Fibroblast of upper back skin (primary cell): ENCODE results near the gene KCTD21.
"Not testable (repeated sequence)": the region's sequence is repeated elsewhere in the genome, so short reads cannot be mapped to it uniquely, and the experiment has no call there.

Experiments
- DNase-seq: peaks from one replicate; pipeline ENCODE4 v3.0.0-alpha.2; 2013

The KCTD21 gene

DNA sequence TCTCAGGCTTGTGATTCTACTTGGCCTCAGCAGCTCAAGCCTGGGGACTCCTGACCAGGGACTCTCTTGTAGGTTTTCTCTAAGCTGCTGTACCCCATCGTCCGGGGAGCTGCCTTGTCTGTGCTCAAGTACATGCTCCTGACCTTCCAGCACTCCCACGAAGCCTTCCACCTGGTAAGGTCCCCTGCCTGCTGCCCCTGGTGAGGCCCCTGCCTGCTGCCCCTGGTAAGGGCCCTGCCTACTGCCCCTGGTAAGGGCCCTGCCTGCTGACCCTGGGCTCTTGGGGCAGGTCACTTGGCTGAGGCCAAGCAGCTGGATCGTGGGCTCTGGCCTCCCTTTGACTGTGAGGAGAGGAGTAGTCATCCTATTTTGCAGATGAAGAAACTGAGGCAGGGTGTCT, 11.6 kb upstream of the KCTD21 start:
- DNase-seq, result no peak

DNA sequence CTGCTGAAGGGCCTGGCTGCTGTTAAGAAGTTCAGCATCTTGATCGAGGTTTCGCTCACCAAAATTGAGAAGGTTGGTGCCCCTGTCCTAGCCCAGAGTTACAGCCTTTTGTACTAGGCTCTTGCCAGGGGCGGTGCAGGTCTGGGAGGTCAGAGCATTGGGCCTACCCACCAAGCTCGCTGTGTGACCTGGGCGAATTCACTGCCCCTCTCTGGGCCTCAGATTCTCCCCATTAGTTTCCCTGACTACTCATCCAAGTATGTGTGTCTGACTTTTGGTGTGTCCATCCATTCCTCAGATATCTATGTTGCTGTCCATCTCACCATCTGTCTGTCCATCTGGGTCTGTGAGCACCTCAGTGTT, 11.2 kb upstream of the KCTD21 start:
- no peak for DNase-seq

DNA sequence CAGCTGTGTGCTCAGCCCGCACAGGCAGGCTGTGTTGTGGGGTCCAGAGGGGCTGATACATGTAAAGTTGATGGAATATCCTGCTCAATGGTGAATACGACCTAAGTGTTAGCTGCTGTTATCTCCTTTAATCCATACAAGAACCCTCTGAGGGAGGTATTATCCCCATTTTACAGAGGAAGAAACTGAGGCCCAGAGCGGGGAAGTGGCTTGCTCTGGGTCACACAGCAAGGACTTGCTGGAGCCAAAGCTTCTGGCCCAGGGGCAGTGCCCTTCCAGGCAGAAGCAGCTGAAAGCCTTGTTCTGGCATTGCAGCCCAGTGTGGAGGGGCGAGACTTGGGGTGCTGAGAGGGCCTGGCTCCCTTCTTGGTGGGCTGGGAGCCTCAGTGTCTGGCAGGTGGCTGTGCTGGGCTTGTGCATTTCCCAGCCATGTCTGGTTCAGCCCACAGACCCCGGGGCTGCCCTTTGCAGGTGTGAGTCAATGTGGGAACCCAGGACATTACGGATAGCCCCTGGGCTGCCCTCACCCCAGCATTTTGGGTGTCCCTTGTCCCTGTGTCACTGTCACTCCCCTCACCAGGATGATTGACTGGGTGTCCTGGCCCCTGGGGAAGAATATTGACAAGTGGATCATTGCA, 10.7 kb upstream of the KCTD21 start:
- no peak for DNase-seq

DNA sequence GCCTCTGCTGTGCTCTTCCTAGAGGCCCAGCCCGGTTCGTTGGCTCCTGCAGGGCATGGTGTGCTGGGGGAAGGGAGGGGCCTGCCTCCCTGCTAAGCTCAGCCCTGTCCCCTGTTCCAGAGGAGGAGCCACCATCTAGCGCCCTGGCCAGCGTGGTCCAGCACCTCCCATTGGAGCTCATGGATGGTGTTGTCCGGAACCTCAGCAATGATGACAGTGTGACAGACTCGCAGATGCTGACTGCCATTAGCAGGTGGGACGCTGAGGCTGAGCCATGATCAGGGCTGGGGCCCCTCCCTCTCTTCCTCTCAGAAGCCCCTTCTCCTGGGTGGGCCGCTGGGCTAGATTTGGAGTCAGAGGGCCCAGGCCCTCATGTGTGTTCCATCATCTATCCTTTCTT, 9.4 kb upstream of the KCTD21 start:
- DNase-seq, result no peak

DNA sequence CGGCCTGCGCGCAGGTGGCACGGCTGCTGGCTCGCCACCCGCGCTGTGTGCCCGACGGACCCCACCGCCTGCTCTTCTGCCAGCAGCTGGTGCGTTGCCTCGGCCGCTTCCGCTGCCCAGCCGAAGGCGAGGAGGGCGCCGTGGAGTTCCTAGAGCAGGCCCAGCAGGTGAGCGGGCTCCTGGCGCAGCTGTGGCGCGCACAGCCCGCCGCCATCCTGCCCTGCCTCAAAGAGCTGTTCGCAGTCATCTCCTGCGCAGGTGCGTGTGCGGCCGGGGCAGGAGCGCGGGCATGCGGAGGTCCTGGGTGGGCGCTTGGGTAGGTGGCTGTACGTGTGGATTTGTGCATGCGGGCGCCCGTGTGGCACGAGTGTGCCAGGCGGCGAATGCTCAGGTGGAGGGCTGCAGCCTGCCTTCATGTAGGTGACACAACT, 8.2 kb upstream of the KCTD21 start:
- no peak for DNase-seq

DNA sequence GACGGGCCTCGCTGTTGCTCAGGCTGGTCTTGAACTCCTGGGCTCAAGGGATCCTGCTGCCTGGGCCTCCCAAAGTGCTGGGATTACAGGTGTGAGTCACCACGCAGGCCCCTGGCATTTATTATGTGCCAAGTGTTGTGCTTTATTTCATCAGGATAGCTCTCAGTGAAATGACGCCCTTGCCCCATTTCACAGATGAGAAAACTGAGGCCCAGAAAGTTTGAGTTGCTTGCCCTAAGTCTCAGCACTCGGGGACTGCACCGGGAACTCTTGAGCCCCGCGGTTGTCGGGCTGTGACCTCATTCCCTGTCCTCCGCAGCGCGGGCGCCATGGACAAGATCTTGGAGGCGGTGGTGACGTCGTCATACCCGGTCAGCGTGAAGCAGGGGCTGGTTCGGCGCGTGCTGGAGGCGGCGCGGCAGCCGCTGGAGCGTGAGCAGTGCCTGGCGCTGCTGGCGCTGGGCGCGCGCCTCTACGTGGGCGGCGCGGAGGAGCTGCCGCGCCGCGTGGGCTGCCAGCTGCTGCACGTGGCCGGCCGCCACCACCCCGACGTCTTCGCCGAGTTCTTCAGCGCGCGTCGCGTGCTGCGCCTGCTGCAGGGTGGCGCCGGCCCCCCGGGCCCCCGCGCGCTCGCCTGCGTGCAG, 7.6 kb upstream of the KCTD21 start:
- DNase-seq, result peak; percentile 13

DNA sequence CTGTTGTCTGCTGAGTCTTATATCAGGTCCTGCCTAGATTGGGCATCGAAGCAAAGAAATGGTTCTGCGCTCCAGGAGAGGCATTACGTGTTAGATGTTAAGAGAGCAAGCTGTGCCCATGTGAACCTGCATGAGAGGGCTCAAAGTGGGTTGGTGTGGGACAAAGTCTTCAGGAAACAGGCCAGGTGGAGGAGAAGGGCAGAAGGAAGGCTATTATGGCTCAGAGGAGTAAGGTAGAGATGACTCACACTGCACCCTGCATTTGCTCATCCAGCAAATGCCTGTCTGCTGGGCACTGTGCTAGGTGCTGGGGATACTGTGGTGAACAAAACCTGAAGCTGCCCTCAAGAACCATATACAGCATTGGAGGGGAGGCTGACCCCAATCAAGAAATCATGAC, 6.1 kb upstream of the KCTD21 start:
- no peak for DNase-seq

DNA sequence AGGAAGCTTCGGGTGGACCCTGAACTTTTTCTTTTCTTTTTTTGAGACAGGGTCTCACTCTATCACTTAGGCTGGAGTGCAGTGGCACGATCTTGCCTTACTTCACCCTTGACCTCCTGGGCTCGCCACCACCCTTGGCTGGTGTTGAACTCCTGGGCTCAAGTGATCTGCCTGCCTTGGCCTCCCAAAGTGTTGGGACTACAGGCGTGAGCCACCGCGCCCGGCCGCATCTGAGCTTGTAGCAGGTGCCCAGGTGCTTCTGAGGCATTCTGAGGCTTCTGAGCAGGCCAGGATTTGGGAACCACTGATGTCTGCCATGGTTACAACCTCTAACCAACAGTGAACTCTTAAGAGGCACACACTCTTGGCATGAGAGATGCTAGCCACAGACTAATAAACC, 5.4 kb upstream of the KCTD21 start:
- no peak for DNase-seq

DNA sequence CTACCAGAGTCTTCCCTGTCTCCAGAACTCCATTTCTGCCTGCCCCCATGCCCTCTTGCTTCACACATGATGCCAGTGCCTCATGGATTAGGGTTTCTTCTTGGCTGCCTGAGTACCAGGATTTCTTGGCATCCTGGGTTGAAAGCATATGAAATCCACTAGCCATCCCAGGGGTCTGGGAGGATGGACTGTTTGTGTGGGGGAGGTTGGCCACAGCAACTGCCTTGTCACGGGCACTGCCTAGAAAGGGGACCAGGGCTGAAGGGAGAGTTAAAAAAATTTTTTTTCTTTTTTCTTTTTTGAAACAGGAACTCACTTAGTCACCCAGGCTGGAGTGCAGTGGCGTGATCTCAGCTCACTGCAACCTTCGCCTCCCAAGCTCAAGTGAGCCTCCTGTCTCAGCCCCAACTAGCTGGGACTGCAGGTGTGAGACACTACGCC, 4.5 kb upstream of the KCTD21 start:
- DNase-seq, result no peak

DNA sequence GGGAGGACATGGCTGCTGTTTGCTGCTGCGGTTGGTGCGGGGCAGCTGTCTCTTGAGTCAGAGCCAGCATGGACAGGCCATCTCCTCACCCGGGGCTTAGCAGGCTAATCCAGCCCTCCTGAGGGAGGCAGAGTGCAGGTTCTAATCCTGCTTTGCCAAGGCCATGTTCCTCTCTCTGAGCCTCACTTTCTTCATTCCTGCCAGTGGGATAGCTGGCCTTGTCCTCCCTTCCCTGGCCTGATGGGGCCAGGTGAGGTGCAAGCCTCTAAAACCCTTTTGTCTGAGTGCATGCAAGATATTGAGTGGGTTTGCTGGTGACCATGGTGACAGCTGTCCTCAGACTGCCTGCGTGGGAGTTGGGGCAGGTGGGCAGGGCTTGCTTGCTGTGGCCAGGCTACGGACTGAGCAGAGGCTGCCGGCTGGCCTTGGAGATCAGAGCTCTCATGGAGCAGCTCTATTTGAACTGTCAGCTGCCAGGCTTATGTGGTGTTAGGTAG, 3.8 kb upstream of the KCTD21 start:
- DNase-seq, result no peak

DNA sequence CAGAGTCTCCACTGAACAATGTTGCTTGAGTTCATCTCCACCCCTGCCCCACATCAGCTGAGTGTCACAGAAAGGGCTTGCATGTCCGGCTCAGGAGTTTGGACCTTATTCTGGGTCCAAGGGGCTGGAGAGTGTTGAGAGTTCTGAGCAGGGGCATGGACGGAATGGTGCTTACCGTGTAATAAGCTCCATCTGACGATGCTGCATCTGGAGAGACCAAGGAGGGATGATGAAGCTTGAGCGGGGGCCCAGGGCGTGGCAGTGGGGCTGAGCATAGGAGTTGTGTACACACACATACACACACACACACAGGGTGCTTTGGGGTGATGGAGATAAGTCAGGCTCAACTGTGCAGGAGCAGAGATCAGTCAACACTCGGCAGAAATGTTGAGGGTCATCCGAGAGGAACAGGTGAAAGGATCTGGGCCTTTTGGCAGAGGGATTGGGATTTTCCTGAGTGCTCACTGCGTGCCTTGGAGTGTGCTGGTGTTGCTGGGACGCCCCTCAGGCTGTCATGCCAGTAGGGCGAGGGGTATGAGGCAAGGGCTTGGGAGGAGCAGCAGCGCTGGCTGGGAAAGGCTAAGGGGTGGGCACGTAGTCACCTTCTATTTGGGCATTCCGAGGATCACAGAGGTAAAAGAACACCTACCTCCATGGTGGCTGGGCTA, 2.6 kb upstream of the KCTD21 start:
- no peak for DNase-seq

DNA sequence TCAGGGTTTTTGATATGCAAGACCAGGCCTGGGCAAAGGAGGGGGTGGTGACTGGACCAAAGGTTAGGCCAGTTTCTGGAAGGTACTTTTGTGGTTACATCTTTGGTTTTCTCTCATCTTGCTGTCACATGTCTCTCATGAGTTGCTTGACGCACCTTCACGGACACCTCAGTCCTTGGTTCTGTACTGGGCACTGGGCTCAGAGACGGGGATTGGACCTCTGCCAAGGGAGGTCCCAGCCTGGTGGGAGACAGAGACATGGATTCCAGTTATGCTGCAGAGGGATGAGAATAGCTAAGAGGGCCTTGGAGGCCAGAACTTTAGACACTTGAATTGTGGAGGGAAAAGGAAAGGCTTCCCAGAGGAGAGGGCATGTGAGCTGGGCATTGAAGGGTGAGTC, 1.9 kb upstream of the KCTD21 start:
- no peak for DNase-seq

DNA sequence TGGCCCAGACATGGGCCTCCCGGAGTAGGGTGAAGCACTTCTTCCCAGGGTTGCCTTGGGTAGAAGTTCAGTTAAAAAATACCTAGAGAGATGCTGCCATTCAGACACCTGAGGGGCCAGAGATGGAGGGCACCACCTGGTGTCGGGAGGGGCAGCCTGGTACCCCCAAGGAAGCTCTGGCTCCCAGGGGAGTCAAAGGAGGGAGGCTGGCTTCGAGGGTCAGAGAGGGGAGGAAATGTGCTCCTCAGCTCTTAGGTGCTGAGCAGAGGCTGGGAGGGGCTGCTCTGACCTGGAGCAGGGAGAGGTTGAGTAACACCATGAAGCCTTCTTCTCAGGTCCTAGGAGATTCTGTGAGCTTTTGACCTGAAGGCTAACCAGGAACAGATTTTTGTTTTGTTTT, 1.4 kb upstream of the KCTD21 start:
- DNase-seq, result no peak

DNA sequence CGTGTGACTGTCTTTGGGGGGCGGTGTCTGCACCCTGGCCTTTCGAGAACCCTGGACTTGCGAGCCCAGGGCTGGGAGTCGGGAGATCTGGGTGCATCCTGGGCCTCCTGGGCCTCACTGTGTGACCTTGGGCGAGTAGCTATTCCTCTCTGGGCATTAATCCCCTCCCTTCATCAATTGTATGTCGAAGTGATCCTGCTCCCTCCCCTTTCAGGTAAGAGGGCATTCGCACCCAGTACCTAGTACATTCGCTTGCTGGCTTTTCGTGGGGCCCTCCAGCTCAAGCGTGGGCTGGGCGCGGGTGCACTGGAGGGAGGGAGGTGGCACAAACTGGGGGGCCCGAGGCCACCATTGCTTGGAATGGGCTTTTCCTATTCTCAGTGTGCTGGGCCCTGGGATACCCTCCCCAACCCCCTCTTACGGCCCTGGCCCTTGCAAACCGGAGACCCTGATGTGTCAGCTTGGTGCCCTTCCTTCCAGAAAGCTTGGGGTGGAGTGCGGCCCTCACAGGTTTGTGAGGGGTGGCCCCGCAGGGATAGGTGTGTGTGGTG, 823 bp upstream of the KCTD21 start:
- DNase-seq, result no peak

DNA sequence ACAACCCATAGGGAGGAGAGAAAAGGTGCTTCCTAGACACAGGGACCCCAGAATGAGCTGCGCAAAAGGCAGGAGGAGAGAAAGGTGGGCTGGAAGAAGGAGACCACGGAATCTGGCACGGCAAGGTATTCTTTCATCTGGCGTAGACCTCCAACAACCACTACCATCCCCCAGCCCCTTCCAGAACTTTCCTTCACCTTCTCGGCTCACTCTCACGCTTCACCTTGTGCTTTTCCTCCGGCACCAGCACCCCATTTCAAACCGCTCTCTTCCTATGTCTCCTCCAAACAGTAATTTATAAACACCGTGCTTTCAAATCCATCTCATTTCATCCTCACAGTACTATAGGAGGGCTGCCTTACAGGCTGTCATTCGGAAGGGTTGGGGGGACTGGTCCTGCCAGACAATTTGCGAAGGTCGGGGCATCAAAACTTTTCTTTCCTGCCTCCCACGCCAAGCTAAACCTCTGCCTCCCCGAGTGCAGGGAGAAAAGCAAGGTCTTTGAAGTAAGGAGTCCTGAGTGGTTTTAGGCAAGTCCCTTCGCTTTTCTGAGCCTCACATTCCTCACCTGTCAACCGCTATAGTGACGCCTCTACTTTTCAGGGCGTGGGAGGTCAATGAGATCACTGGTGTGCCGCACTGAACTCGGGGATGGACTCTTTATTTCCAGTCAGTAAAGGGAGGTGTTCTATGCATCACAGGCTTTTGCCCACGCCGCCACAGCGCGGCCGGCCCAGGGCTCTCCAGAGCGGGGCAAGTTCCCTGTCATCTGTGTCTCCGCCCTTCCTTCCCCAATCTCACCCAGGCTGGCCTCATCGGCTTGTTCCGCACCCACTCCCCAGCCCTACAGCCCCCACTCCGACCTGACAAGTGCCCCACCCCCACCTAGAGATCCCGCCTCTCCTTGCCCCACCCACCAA, 800 bp downstream of the KCTD21 start:
- DNase-seq, result no peak

DNA sequence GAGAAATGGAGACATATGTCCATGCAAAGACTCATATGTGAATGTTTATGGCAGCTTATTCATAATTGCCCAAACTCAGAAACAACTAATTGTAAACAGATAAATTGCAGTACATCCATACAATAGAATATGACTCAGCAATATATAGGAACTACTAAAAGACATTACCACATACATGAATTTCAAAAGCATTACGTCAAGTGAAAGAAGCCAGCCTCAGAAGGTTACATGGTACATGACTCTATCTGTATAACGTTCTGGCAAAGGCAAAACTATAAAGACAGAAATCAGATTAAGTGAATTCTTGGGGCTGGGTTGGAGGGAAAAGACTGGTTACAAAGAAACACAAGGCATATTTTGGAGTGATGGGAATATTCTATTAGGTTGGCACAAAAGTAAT, 7.2 kb downstream of the KCTD21 start:
- DNase-seq, result peak; percentile 58

DNA sequence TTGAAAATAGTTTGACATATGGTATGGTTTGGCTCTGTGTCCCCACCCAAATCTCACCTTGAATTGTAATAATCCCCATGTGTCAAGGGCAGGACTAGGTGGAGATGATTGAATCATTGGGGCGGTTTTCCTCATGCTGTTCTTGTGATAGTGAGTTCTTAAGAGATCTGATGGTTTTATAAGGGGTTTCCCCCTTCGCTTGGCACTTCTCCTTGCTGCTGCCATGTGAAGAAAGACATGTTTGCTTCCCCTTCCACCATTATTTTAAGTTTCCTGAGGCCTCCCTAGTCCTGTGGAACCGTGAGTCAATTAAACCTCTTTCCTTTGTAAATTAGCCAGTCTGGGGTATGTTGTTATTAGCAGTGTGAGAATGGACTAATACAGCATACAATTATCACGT, 7.7 kb downstream of the KCTD21 start:
- no peak for DNase-seq

DNA sequence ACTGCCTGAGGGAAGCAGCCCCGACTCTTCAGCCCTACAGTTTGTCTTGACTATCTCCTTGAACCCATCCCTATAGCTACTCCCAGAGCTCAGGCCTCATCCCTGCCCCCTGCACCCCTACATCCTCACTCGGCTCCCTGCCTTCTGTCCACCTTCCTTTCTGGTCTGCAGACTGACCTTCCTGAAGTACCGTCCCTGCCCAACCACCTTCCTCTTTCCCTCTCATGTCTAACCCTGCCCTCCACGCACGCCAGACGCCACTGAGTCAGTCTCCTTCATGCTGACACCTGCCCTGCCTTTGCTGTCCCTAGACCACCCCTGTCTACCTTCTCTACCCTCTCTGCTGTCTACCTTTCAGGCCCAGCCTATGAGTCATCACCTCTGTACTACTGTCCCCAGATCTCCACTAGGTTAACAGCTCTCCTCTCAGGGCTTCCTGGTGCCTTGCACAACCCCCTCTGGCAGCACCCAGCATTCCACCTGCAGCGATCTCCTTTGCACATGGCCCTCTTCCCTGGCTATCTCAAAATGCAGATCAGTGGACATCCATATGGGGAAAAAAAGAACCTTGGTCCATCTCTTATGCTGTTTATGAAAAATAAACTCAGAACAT, 8.9 kb downstream of the KCTD21 start:
- no peak for DNase-seq

DNA sequence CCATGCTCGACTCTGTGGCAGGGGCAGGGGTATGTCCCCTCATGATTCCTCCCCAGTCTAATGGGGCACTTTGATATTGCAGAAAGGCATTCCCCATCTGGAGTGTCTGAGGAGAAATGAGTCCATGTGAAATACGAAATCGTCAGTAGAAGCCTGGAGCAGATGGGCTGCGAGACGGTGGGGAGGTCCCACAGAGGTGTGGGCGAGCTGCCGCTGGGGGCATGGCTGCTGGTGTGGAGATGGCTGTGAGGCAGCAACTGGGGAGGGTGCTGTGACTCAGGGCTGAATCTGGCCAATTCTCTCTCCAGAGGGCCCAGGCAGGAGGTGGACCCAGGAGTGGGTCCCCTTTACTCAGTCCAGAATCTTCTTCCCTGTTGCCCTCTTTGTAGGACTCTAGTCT, 11.2 kb downstream of the KCTD21 start:
- no peak for DNase-seq

DNA sequence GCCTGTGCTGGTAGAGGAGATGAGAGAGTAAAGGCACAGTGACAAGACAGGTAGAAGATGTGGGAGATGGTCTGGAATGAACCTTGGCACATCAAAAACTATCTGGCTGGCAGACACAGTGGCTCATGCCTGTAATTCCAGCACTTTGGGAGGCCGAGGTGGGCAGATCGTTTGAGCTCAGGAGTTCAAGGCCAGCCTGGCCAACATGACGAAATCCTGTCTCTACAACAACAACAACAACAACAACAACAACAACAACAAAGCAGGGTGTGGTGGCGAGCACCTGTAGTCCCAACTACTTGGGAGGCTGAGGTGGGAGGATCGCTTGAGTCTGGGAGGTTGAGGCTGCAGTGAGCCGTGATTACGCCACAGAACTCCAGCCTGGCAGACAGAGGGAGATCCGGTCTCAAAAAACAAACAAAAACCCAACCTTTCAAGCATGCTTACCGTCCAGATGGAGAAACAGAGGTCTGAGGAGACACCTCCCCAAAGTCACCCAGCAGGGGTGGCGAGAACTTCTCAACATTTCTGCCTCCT, 11.8 kb downstream of the KCTD21 start:
- no peak for DNase-seq

DNA sequence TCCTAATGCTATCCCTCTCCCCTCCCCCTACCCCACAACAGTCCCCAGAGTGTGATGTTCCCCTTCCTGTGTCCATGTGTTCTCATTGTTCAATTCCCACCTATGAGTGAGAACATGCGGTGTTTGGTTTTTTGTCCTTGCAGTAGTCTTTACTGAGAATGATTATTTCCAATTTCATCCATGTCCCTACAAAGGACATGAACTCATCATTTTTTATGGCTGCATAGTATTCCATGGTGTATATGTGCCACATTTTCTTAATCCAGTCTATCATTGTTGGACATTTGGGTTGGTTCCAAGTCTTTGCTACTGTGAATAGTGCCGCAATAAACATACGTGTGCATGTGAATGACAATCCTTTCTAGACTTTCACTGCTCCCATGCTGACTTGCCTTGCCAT, 12.6 kb downstream of the KCTD21 start:
- not testable (repeated sequence) for DNase-seq

DNA sequence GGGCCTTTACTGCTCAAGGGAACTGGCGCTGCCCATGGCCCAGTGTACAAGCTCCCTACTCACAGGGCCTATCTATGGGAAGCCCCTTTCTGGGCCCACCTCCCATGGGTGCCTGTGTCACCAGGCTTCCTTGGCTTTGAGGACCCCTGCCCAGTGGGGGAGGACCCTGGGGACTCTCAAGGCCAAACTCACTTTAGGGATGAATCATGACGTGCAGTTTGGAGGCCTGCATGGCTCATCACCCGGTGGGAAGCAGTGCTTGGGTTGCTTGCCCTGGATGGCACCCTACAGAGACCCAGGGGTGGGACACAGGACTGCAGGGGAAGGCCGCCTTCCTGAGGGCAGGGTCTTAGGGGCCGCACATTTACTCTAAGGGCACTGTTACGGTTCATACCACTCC, 16.5 kb downstream of the KCTD21 start:
- DNase-seq, result no peak
